Testis (tissue), 2 donors: ENCODE measurements around the gene LPP.

Experiments
- CTCF ChIP-seq, 3 experiments: fragments of 450-650 bp in 2 of 3; fragments of 200-600 bp in 1 of 3; sonication (generic) in 1 of 3; IDR thresholded peaks; one replicate each; pipeline ENCODE4 v1.5.1; 2016 to 2019; ENCODE audit warnings: antibody characterized with exemption in 3 of 3, mild to moderate bottlenecking in 2 of 3, moderate library complexity in 1 of 3
- POLR2A ChIP-seq: fragments of 450-650 bp; IDR thresholded peaks from one replicate; pipeline ENCODE4 v1.6.1; 2017; ENCODE audit warnings: antibody characterized with exemption, mild to moderate bottlenecking, moderate library complexity

- TF ChIP-seq CTCF (IDR thresholded peaks at IDR 0.05), result no peak
- TF ChIP-seq POLR2A, result no peak
Observed at GRCh38 chr3:188825901-188826300, 671.9 kb downstream of the LPP start.
